HG02884 (cell line): ENCODE results near the gene ADAMTSL2.

Experiments
- ATAC-seq: cut with Tn5 transposase; IDR thresholded peaks from one replicate; pipeline ENCODE4 v1.9.1; 2021; ENCODE audit warnings: mild to moderate bottlenecking, moderate library complexity; ENCODE audit not compliant: unreplicated experiment

ADAMTSL2 gene

GRCh38 chr9:133584559-133585476 lies 50.3 kb downstream of the ADAMTSL2 start:
- ATAC-seq, result no peak

- ATAC-seq, result no peak
Measured at GRCh38 chr9:133585481-133586351, 51.2 kb downstream of the ADAMTSL2 start.

- no peak for ATAC-seq
Measured at GRCh38 chr9:133587051-133587450, 52.5 kb downstream of the ADAMTSL2 start.

- no peak for ATAC-seq
Measured at GRCh38 chr9:133587466-133587865, 53.0 kb downstream of the ADAMTSL2 start.

GRCh38 chr9:133589454-133590227 lies 55.1 kb downstream of the ADAMTSL2 start:
- no peak for ATAC-seq

GRCh38 chr9:133590231-133590855 lies 55.8 kb downstream of the ADAMTSL2 start:
- no peak for ATAC-seq

GRCh38 chr9:133591116-133591910 lies 56.8 kb downstream of the ADAMTSL2 start:
- no peak for ATAC-seq

- ATAC-seq, result no peak
Measured at GRCh38 chr9:133591985-133592384, 57.5 kb downstream of the ADAMTSL2 start.

GRCh38 chr9:133592731-133593409 lies 58.4 kb downstream of the ADAMTSL2 start:
- no peak for ATAC-seq

GRCh38 chr9:133593587-133594253 lies 59.2 kb downstream of the ADAMTSL2 start:
- ATAC-seq, result no peak

- ATAC-seq, result no peak
Measured at GRCh38 chr9:133594310-133594709, 59.8 kb downstream of the ADAMTSL2 start.

GRCh38 chr9:133595910-133596309 lies 61.4 kb downstream of the ADAMTSL2 start:
- ATAC-seq, result no peak

- no peak for ATAC-seq
Measured at GRCh38 chr9:133597316-133597957, 62.9 kb downstream of the ADAMTSL2 start.

GRCh38 chr9:133598978-133599377 lies 64.5 kb downstream of the ADAMTSL2 start:
- ATAC-seq, result no peak

- ATAC-seq, result no peak
Measured at GRCh38 chr9:133599470-133600173, 65.1 kb downstream of the ADAMTSL2 start.

GRCh38 chr9:133600739-133601138 lies 66.2 kb downstream of the ADAMTSL2 start:
- ATAC-seq, result no peak

GRCh38 chr9:133601746-133602145 lies 67.2 kb downstream of the ADAMTSL2 start:
- no peak for ATAC-seq
